Neural progenitor cell (in vitro differentiated cells): ENCODE results near the gene IL21R. TPM values are rescaled to one million over a fixed set of nuclear protein-coding genes. Genes with fewer than 3 reads are reported as not detected.

Experiments used
- DNase-seq: peaks from one replicate; pipeline ENCODE4 v3.0.0-alpha.2; 2016; ENCODE audit warnings: low spot score
- H2AFZ ChIP-seq: fragments of 200-600 bp; sonication (generic); replicated peaks from 2 replicates; pipeline ENCODE4 v1.6.1; 2016; ENCODE audit warnings: antibody characterized with exemption
- H3F3A ChIP-seq: fragments of 200-600 bp; sonication (generic); 2 replicates; pipeline ENCODE4 v1.6.1; 2016; ENCODE audit warnings: antibody characterized with exemption, low read depth
- H3K27ac ChIP-seq: fragments of 200-600 bp; sonication (generic); 2 replicates; pipeline ENCODE4 v1.5.1; 2016; ENCODE audit warnings: mild to moderate bottlenecking
- H3K27me3 ChIP-seq: fragments of 200-600 bp; sonication (generic); 2 replicates; pipeline ENCODE4 v1.6.1; 2016; ENCODE audit warnings: mild to moderate bottlenecking, moderate library complexity
- H3K36me3 ChIP-seq: fragments of 200-600 bp; sonication (generic); 2 replicates; pipeline ENCODE4 v1.5.1; 2016
- H3K4me1 ChIP-seq: fragments of 200-600 bp; sonication (generic); 2 replicates; pipeline ENCODE4 v1.6.1; 2016; ENCODE audit warnings: mixed run types
- H3K4me2 ChIP-seq: fragments of 200-600 bp; sonication (generic); 2 replicates; pipeline ENCODE4 v1.6.1; 2016
- H3K4me3 ChIP-seq: fragments of 200-600 bp; sonication (generic); 2 replicates; pipeline ENCODE4 v1.5.1; 2016
- H3K79me2 ChIP-seq: fragments of 200-600 bp; sonication (generic); 2 replicates; pipeline ENCODE4 v1.6.1; 2016; ENCODE audit warnings: low read depth
- H3K9ac ChIP-seq: fragments of 200-600 bp; sonication (generic); 2 replicates; pipeline ENCODE4 v1.6.1; 2016
- H3K9me3 ChIP-seq: fragments of 200-600 bp; sonication (generic); 2 replicates; pipeline ENCODE4 v1.5.1; 2016; ENCODE audit warnings: low read depth
- H4K20me1 ChIP-seq: fragments of 200-600 bp; sonication (generic); 2 replicates; pipeline ENCODE4 v1.6.1; 2016; ENCODE audit warnings: low read depth
- H3K27ac Mint-ChIP-seq: 3 replicates; pipeline ENCODE4 v1.8.0; 2021; ENCODE audit warnings: mixed read lengths
- H3K27me3 Mint-ChIP-seq: 2 replicates; pipeline ENCODE4 v1.8.0; 2022; ENCODE audit warnings: low read depth, mild to moderate bottlenecking, inconsistent platforms, moderate library complexity, mixed read lengths; ENCODE audit not compliant: insufficient read depth
- H3K36me3 Mint-ChIP-seq: 3 replicates; pipeline ENCODE4 v1.8.0; 2021; ENCODE audit warnings: mixed read lengths
- H3K4me1 Mint-ChIP-seq: 3 replicates; pipeline ENCODE4 v1.8.0; 2021; ENCODE audit warnings: mixed read lengths
- H3K4me3 Mint-ChIP-seq: 3 replicates; pipeline ENCODE4 v1.8.0; 2021; ENCODE audit warnings: mild to moderate bottlenecking, moderate library complexity, mixed read lengths
- H3K9me3 Mint-ChIP-seq: 3 replicates; pipeline ENCODE4 v1.8.0; 2020; ENCODE audit warnings: mixed read lengths
- CTCF ChIP-seq: fragments of 200-600 bp; sonication (generic); IDR thresholded peaks from 2 replicates; pipeline ENCODE4 v1.5.1; 2017; ENCODE audit warnings: antibody characterized with exemption, mild to moderate bottlenecking
- EZH2 ChIP-seq: fragments of 200-600 bp; sonication (generic); IDR thresholded peaks from 2 replicates; pipeline ENCODE4 v1.6.1; 2017; ENCODE audit warnings: antibody characterized with exemption, mild to moderate bottlenecking, moderate library complexity
- EZH2phosphoT487 ChIP-seq: fragments of 200-600 bp; sonication (generic); IDR thresholded peaks from 2 replicates; pipeline ENCODE4 v1.6.1; 2017; ENCODE audit warnings: antibody characterized with exemption
- total RNA-seq: library from RNA; depleted of rRNA; stranded (reverse); fragments of >200 nt; gene quantifications from 2 replicates; pipeline ENCODE4 v1.2.3, GENCODE V29; 2015; ENCODE audit warnings: low replicate concordance

Gene IL21R
- total RNA-seq, 1 donor from 2014 or later, result not detected

GRCh38 chr16:27374221-27374803 lies 27.7 kb upstream of the IL21R start:
- Histone ChIP-seq H4K20me1 (no peaks in the 10 kb centered on the region), H3K36me3 (no peaks in the 10 kb centered on the region), H3F3A (no peaks in the 10 kb centered on the region), H3K27me3 (no peaks in the 10 kb centered on the region), H3K79me2 (no peaks in the 10 kb centered on the region), H3K27ac (no peak overlapping the region), H2AFZ (peak overlapping the region; percentile 82), H3K9ac (no peak overlapping the region), H3K9me3 (no peaks in the 10 kb centered on the region), H3K4me1 (no peaks in the 10 kb centered on the region), H3K4me3 (no peak overlapping the region), H3K4me2 (no peak overlapping the region)
- peaks cover 2% of the 10 kb centered on the region for H3K27me3 Mint-ChIP-seq
- H3K4me1 Mint-ChIP-seq, result peaks cover 4% of the 10 kb centered on the region
- H3K4me3 Mint-ChIP-seq, result no peak overlapping the region
- TF ChIP-seq EZH2phosphoT487 (no peak), CTCF (no peak), EZH2 (no peak)
- H3K36me3 Mint-ChIP-seq, result no peaks in the 10 kb centered on the region
- H3K27ac Mint-ChIP-seq, result no peak overlapping the region
- H3K9me3 Mint-ChIP-seq, result no peaks in the 10 kb centered on the region
- no peak for DNase-seq

GRCh38 chr16:27374804-27375425 lies 27.1 kb upstream of the IL21R start:
- Mint-ChIP-seq H3K27me3 (peaks cover 2% of the 10 kb centered on the region), H3K4me1 (peaks cover 4% of the 10 kb centered on the region), H3K27ac (no peak overlapping the region), H3K4me3 (no peak overlapping the region), H3K36me3 (no peaks in the 10 kb centered on the region), H3K9me3 (no peaks in the 10 kb centered on the region)
- Histone ChIP-seq H2AFZ (peak overlapping the region; percentile 82), H3K79me2 (no peaks in the 10 kb centered on the region), H3K4me2 (no peak overlapping the region), H3K27me3 (no peaks in the 10 kb centered on the region), H3K4me3 (no peak overlapping the region), H3F3A (no peaks in the 10 kb centered on the region), H3K27ac (no peak overlapping the region), H3K36me3 (no peaks in the 10 kb centered on the region), H3K9me3 (no peaks in the 10 kb centered on the region), H3K4me1 (no peaks in the 10 kb centered on the region), H3K9ac (no peak overlapping the region), H4K20me1 (no peaks in the 10 kb centered on the region)
- TF ChIP-seq EZH2 (no peak), EZH2phosphoT487 (no peak), CTCF (peak; percentile 69)
- peak; percentile 85 for DNase-seq

- no peaks in the 10 kb centered on the region for H3K9me3 ChIP-seq
- no peaks in the 10 kb centered on the region for H3K79me2 ChIP-seq
- no peak overlapping the region for H2AFZ ChIP-seq
- no peaks in the 10 kb centered on the region for H3F3A ChIP-seq
- no peaks in the 10 kb centered on the region for H3K27me3 ChIP-seq
- peaks cover 1% of the 10 kb centered on the region for H3K36me3 Mint-ChIP-seq
- no peak overlapping the region for H3K4me3 ChIP-seq
- no peak overlapping the region for H3K9ac ChIP-seq
- no peak overlapping the region for H3K4me3 Mint-ChIP-seq
- H3K27me3 Mint-ChIP-seq, result peaks cover 2% of the 10 kb centered on the region
- no peaks in the 10 kb centered on the region for H3K4me1 ChIP-seq
- H3K27ac Mint-ChIP-seq, result no peak overlapping the region
- no peak for TF ChIP-seq CTCF
- no peak for TF ChIP-seq EZH2phosphoT487
- no peak for TF ChIP-seq EZH2
- no peak for DNase-seq
- H3K9me3 Mint-ChIP-seq, result peaks cover 2% of the 10 kb centered on the region
- no peaks in the 10 kb centered on the region for H4K20me1 ChIP-seq
- no peak overlapping the region for H3K27ac ChIP-seq
- H3K36me3 ChIP-seq, result no peaks in the 10 kb centered on the region
- H3K4me2 ChIP-seq, result no peak overlapping the region
- peaks cover 4% of the 10 kb centered on the region for H3K4me1 Mint-ChIP-seq
Observed at GRCh38 chr16:27377666-27378485, 24.1 kb upstream of the IL21R start.
